H1 (cell line): Measurements from ENCODE around the gene LDLRAD4. TPM values are rescaled to one million over a fixed set of nuclear protein-coding genes. Genes with fewer than 3 reads are reported as not detected.

ENCODE experiments used
- CTCF ChIA-PET: fragments of 300-600 bp; sonication (Branson Sonifier 250); formaldehyde crosslinking; loops from one replicate; lab custom pipeline; 2021; ENCODE audit not compliant: partially characterized antibody; lab: Charles Lee
- POLR2A ChIA-PET: fragments of 300-600 bp; sonication (Branson Sonifier 250); formaldehyde crosslinking; loops from one replicate; lab custom pipeline; 2021; ENCODE audit warnings: inconsistent platforms; ENCODE audit not compliant: partially characterized antibody; lab: Charles Lee
- DNase-seq, 2 experiments: peaks; one replicate each; pipeline versions ENCODE4 v3.0.0 to v3.0.0-alpha.2; 2010 to 2022; ENCODE audit warnings: low spot score in 2 of 2, low read depth in 1 of 2, mixed read lengths in 1 of 2
- FAIRE-seq: peaks from 2 replicates; lab custom pipeline; 2011; peaks lifted over from hg19 to GRCh38; lab: Jason Lieb, UNC
- H2AFZ ChIP-seq: 2 replicates; pipeline ENCODE4 v1.8.1; 2012; ENCODE audit warnings: low read length, inconsistent platforms
- H2AK5ac ChIP-seq: 2 replicates; pipeline ENCODE4 v1.6.1; 2013; ENCODE audit warnings: low read depth, low read length
- H2BK120ac ChIP-seq: replicated peaks from 2 replicates; pipeline ENCODE3; 2013; ENCODE audit warnings: low read depth, low read length, inconsistent platforms
- H2BK12ac ChIP-seq: 2 replicates; pipeline ENCODE4 v1.6.1; 2013; ENCODE audit warnings: low read depth, low read length
- H2BK15ac ChIP-seq: 2 replicates; pipeline ENCODE4 v1.6.1; 2013; ENCODE audit warnings: low read length
- H2BK20ac ChIP-seq: 2 replicates; pipeline ENCODE4 v1.6.1; 2013; ENCODE audit warnings: low read length
- H2BK5ac ChIP-seq: 2 replicates; pipeline ENCODE4 v1.6.1; 2013; ENCODE audit warnings: low read depth, low read length
- H3K14ac ChIP-seq: 2 replicates; pipeline ENCODE4 v1.6.1; 2013; ENCODE audit warnings: inconsistent platforms; ENCODE audit not compliant: insufficient read length
- H3K18ac ChIP-seq: 2 replicates; pipeline ENCODE4 v1.6.1; 2013; ENCODE audit warnings: low read length; ENCODE audit errors: extremely low read depth
- H3K23ac ChIP-seq: 2 replicates; pipeline ENCODE4 v1.6.1; 2013; ENCODE audit warnings: inconsistent platforms; ENCODE audit not compliant: insufficient read length
- H3K23me2 ChIP-seq: 2 replicates; pipeline ENCODE4 v1.6.1; 2013; ENCODE audit warnings: low read depth, low read length
- H3K27ac ChIP-seq: 2 replicates; pipeline ENCODE4 v1.6.1; 2011; ENCODE audit warnings: low read depth, low read length, inconsistent platforms
- H3K27me3 ChIP-seq, 4 experiments: replicated peaks in 1 of 4; 1 replicate in 1 of 4; 2 replicates in 3 of 4; pipeline versions ENCODE4 v1.6.1 to v1.8.1; 2011 to 2013; ENCODE audit warnings: low read length in 3 of 4, mild to moderate bottlenecking in 3 of 4, inconsistent platforms in 2 of 4, mixed read lengths in 2 of 4, moderate library complexity in 1 of 4; ENCODE audit not compliant: control insufficient read depth in 3 of 4, insufficient read depth in 3 of 4; ENCODE audit errors: extremely low read depth in 1 of 4
- H3K36me3 ChIP-seq, 4 experiments: 2 replicates each; pipeline versions ENCODE4 v1.6.1 to v1.8.1; 2011 to 2013; ENCODE audit warnings: mild to moderate bottlenecking in 4 of 4, low read length in 3 of 4, moderate library complexity in 2 of 4, control low read depth in 1 of 4, inconsistent platforms in 1 of 4; ENCODE audit not compliant: insufficient read depth in 4 of 4, control insufficient read depth in 2 of 4
- H3K4ac ChIP-seq: replicated peaks from 2 replicates; pipeline ENCODE3; 2013; ENCODE audit warnings: low read length, low read depth, mixed read lengths, inconsistent platforms; ENCODE audit not compliant: insufficient read length
- H3K4me1 ChIP-seq, 4 experiments: replicated peaks in 1 of 4; 1 replicate in 1 of 4; 2 replicates in 3 of 4; pipeline versions ENCODE4 v1.6.1 to v1.8.1; 2011 to 2013; ENCODE audit warnings: low read length in 3 of 4, inconsistent platforms in 2 of 4, mixed read lengths in 1 of 4; ENCODE audit not compliant: insufficient read depth in 4 of 4, control insufficient read depth in 3 of 4
- H3K4me2 ChIP-seq, 2 experiments: 2 replicates each; pipeline versions ENCODE4 v1.6.1 to v1.8.1; 2011 to 2013; ENCODE audit warnings: low read depth in 2 of 2, low read length in 2 of 2, control low read depth in 1 of 2, inconsistent platforms in 1 of 2, mild to moderate bottlenecking in 1 of 2; ENCODE audit not compliant: insufficient read depth in 1 of 2
- H3K4me3 ChIP-seq, 4 experiments: fragments of 200-600, 300-600 bp in 1 of 4; sonication (generic), shearing (Covaris generic), sonication (Bioruptor Twin) in 1 of 4; 2 replicates each; pipeline versions ENCODE4 v1.5.1 to v1.8.1; 2011 to 2016; ENCODE audit warnings: low read length in 4 of 4, low read depth in 3 of 4, control low read depth in 2 of 4, inconsistent platforms in 2 of 4, mild to moderate bottlenecking in 2 of 4, mixed read lengths in 1 of 4, moderate library complexity in 1 of 4; ENCODE audit not compliant: insufficient read depth in 2 of 4; ENCODE audit errors: extremely low read depth in 1 of 4
- H3K56ac ChIP-seq: replicated peaks from 2 replicates; pipeline ENCODE3; 2013; ENCODE audit warnings: low read depth, mild to moderate bottlenecking, mixed read lengths, low read length, inconsistent platforms; ENCODE audit not compliant: insufficient read length
- H3K79me1 ChIP-seq: 2 replicates; pipeline ENCODE4 v1.6.1; 2013; ENCODE audit warnings: low read depth, low read length, control low read depth
- H3K79me2 ChIP-seq, 2 experiments: 2 replicates each; pipeline versions ENCODE4 v1.6.1 to v1.8.1; 2012 to 2013; ENCODE audit warnings: low read length in 2 of 2, mild to moderate bottlenecking in 2 of 2, inconsistent platforms in 1 of 2; ENCODE audit not compliant: insufficient read depth in 2 of 2, control insufficient read depth in 1 of 2
- H3K9ac ChIP-seq, 4 experiments: replicated peaks in 1 of 4; 1 replicate in 1 of 4; 2 replicates in 3 of 4; pipeline versions ENCODE4 v1.6.1 to v1.8.1; 2011 to 2013; ENCODE audit warnings: low read depth in 3 of 4, low read length in 3 of 4, control low read depth in 2 of 4, mild to moderate bottlenecking in 2 of 4, moderate library complexity in 2 of 4, inconsistent platforms in 1 of 4; ENCODE audit errors: extremely low read depth in 1 of 4
- H3K9me3 ChIP-seq, 2 experiments: 2 replicates each; pipeline versions ENCODE4 v1.6.1 to v1.8.1; 2012 to 2013; ENCODE audit warnings: mild to moderate bottlenecking in 2 of 2, moderate library complexity in 2 of 2, control low read depth in 1 of 2, inconsistent platforms in 1 of 2, low read depth in 1 of 2, low read length in 1 of 2, mixed read lengths in 1 of 2; ENCODE audit not compliant: insufficient read depth in 2 of 2
- H4K20me1 ChIP-seq, 2 experiments: replicated peaks in 1 of 2; 2 replicates each; pipeline versions ENCODE3 to v1.8.1; 2011 to 2013; ENCODE audit warnings: inconsistent platforms in 2 of 2, low read length in 2 of 2, mild to moderate bottlenecking in 1 of 2; ENCODE audit not compliant: insufficient read depth in 2 of 2, control insufficient read depth in 1 of 2
- H4K5ac ChIP-seq: 2 replicates; pipeline ENCODE4 v1.6.1; 2013; ENCODE audit warnings: low read length, low read depth, mixed read lengths, inconsistent platforms; ENCODE audit not compliant: insufficient read length
- H4K8ac ChIP-seq: 2 replicates; pipeline ENCODE4 v1.8.0; 2013; ENCODE audit warnings: mild to moderate bottlenecking, moderate library complexity, low read length, inconsistent platforms; ENCODE audit not compliant: insufficient read depth; ENCODE audit errors: extremely low read depth
- H4K91ac ChIP-seq: replicated peaks from 2 replicates; pipeline ENCODE3; 2013; ENCODE audit warnings: low read length, mixed read lengths, inconsistent platforms; ENCODE audit not compliant: insufficient read length
- CTBP2 ChIP-seq: IDR thresholded peaks from 2 replicates; pipeline ENCODE4 v1.7.0; 2011; ENCODE audit warnings: borderline replicate concordance, mild to moderate bottlenecking, moderate library complexity, mixed read lengths, low read length; ENCODE audit not compliant: insufficient read depth, insufficient read length
- POU5F1 ChIP-seq: IDR thresholded peaks from 2 replicates; pipeline ENCODE4 v1.6.1; 2011; ENCODE audit warnings: low read depth, mild to moderate bottlenecking, low read length, moderate library complexity
- RXRA ChIP-seq: IDR thresholded peaks from 2 replicates; pipeline ENCODE4 v1.6.1; 2011; ENCODE audit warnings: low read depth, mild to moderate bottlenecking, low read length, moderate library complexity; ENCODE audit not compliant: insufficient read depth
- ZNF274 ChIP-seq: IDR thresholded peaks from 2 replicates; pipeline ENCODE4 v1.7.0; 2012; ENCODE audit warnings: low read length, borderline replicate concordance; ENCODE audit errors: extremely low read depth
- WGBS, 2 experiments: shearing (Covaris generic) in 1 of 2; methylation state at CpG; one replicate each; pipeline versions ENCODE4 v1.1.6 to v1.1.7; 2013 to 2015; ENCODE audit warnings: low lambda C conversion rate in 2 of 2, mixed read lengths in 2 of 2, inconsistent platforms in 1 of 2, low coverage in 1 of 2, missing lambda C conversion rate in 1 of 2; ENCODE audit not compliant: insufficient replicate concordance in 2 of 2, insufficient coverage in 1 of 2, insufficient read length in 1 of 2; ENCODE audit errors: extremely low coverage in 1 of 2, missing lambda C conversion rate in 1 of 2; 5-methylcytosine and 5-hydroxymethylcytosine counted together
- polyA plus RNA-seq, 7 experiments: library from polyadenylated mRNA; depleted of rRNA in 3 of 7; stranded (reverse) in 5 of 7; unstranded in 2 of 7; fragments of >200 nt in 5 of 7; fragments of 200-250 nt in 2 of 7; gene quantifications; 1 replicate in 5 of 7; 2 replicates in 1 of 7; 4 replicates in 1 of 7; pipeline versions ENCODE4 v1.2.1 to v1.2.3, GENCODE V29; 2011 to 2013; ENCODE audit warnings: missing spikeins in 2 of 7, mixed read lengths in 2 of 7
- total RNA-seq: library from RNA; stranded (reverse); fragmentation: NEBNext Ultra II Directional; extraction: Animal tissue kit (Norgen Biotek cat#: 25700); gene quantifications from 2 replicates; pipeline ENCODE4 v1.2.1, GENCODE V29; 2021

Gene LDLRAD4
- total and polyA plus RNA-seq, 2 of the 8 experiments (the other 6 are each of a cell fraction or from before 2014, with no cell fraction given): 0.77 to 1.4 TPM

DNA sequence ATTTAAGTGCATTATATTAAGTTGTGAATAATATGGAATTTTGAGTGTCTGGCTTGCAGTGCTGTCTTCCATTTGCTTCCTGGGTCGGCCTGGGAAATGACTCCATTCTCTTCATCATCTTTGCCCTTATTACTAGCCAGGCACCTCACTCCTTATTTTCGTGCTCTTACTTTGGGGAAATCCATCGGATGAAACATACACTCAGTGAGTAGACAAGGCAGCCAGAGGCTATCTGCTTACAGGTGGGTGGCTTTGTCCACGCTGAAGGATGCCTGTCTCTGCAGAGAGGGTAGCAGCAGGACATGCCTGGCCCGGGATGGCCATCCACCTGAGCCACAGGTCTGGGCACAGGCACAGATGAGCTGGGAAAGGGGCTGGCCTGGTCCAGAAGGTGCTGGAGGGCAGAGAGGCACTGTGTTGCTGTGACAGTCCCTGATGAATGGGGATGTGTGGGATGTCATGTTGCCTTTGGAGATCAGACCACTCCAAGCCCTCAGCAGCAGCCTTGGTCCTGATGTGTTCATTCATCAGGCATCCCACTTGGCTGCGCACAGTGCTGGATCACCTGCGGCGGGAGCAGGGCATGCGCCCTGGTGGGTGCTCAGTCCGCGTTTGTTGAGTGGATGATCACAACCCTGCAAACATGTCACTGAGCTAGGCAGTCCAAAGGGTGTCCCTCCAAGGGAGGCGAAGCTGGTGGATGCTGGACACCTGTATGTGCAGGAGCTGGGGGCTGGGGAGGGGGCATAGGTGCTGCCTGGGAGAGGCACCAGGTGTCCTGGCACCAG lies 236.0 kb downstream of the LDLRAD4 start:
- no peak overlapping the region; the same call in 1 of the 2 replicates for H2BK12ac ChIP-seq
- H2BK20ac ChIP-seq: no peak overlapping the region
- no peaks in the 10 kb centered on the region for H3K79me1 ChIP-seq
- no peak overlapping the region for H3K56ac ChIP-seq
- H3K14ac ChIP-seq: no peak overlapping the region
- H3K4me3 ChIP-seq: no peak overlapping the region
- H3K27me3 ChIP-seq: peaks cover 0 to 5% (median 1%) of the 10 kb centered on the region in 4 experiments; a peak in 1 of 7 replicates
- ChIA-PET CTCF (no interaction called here), POLR2A (no interaction called here)
- H3K79me2 ChIP-seq: no peaks in the 10 kb centered on the region
- no peak overlapping the region; the same call in 1 of the 2 replicates for H4K8ac ChIP-seq
- no peak overlapping the region for H2BK15ac ChIP-seq
- H3K18ac ChIP-seq: no peak overlapping the region
- H4K20me1 ChIP-seq: no peaks in the 10 kb centered on the region
- 88% methylated on average over 12 of the region's 12 CpGs; no CpG with 5 or more reads in 1 of the 2 experiments for WGBS, 2 experiments
- DNase-seq: no peak
- no peak overlapping the region for H3K9ac ChIP-seq
- no peak for FAIRE-seq
- H3K23me2 ChIP-seq: no peaks in the 10 kb centered on the region
- H3K4me1 ChIP-seq: peaks cover 3 to 22% (median 12%) of the 10 kb centered on the region in 4 experiments
- TF ChIP-seq CTBP2: no peak
- no peak for TF ChIP-seq ZNF274
- no peak for TF ChIP-seq RXRA
- no peak for TF ChIP-seq POU5F1
- H3K4me2 ChIP-seq: no peak overlapping the region
- H3K9me3 ChIP-seq: no peaks in the 10 kb centered on the region
- no peak overlapping the region for H4K5ac ChIP-seq
- H4K91ac ChIP-seq: no peak overlapping the region
- peak overlapping the region; percentile 52; the same call in 1 of the 2 replicates for H2BK5ac ChIP-seq
- H3K36me3 ChIP-seq: no peaks in the 10 kb centered on the region
- 0 out of 2 replicates have a peak overlapping the region, but pooled peaks have one; percentile 47 for H2AK5ac ChIP-seq
- H3K4ac ChIP-seq: peak overlapping the region; percentile 44
- H3K23ac ChIP-seq: no peak overlapping the region
- H2BK120ac ChIP-seq: no peak overlapping the region
- no peak overlapping the region for H2AFZ ChIP-seq
- no peak overlapping the region for H3K27ac ChIP-seq
